NCI-H2107 (cell line): ENCODE data around the gene AAR2.

Experiments
- DNase-seq: peaks from one replicate; lab custom pipeline; 2025; lab: John Stamatoyannopoulos, UW

Gene AAR2

GRCh38 chr20:36235892-36236785 is at the start of gene AAR2:
AAR2 (plus strand) TSS chr20:36236478; CDS start chr20:36239869, 3,391 bp downstream.
- peak; percentile 39 for DNase-seq

DNA sequence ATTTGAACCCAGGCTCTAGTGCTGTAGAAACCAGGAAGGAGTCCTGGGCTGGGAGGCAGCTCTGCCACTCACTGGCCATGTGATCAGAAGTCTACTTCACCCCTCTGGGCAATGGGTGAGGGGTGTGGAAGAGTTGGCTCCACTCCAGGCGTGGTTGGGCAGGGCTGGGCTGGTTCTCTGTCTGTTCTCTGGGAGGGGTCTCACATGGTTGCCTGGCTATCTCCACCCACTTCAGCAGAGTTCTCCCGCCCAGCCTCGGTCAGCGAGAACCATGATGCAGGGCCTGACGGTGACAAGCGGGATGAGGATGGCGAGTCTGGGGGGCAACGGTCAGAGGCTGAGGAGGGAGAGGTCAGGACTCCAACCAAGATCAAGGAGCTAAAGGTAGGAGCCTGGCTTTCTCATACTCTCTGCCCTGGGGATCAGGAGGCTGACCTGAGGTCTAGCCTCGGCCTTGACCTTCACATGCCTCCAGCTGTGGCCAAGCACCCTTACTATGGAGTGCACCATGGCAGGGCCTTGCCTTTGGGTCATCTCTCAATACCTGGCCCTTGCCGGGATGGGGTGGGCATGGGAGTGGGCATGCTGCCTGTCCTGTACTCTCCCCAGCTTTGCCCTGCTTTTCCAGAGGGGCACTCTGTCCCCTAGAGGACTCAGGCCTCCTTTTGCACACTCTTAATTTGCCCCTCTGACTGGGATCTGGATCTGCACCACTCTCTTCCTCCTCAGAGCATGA is 42.1 kb upstream of the AAR2 start:
- DNase-seq = no peak

GRCh38 chr20:36196676-36197075 is 39.6 kb upstream of the AAR2 start:
- no peak for DNase-seq

- no peak for DNase-seq
Observed at GRCh38 chr20:36197271-36197670, 39.0 kb upstream of the AAR2 start.

- DNase-seq = peak; percentile 29
Observed at GRCh38 chr20:36199345-36200257, 36.7 kb upstream of the AAR2 start.

- DNase-seq = no peak
Observed at GRCh38 chr20:36200451-36200850, 35.8 kb upstream of the AAR2 start.

DNA sequence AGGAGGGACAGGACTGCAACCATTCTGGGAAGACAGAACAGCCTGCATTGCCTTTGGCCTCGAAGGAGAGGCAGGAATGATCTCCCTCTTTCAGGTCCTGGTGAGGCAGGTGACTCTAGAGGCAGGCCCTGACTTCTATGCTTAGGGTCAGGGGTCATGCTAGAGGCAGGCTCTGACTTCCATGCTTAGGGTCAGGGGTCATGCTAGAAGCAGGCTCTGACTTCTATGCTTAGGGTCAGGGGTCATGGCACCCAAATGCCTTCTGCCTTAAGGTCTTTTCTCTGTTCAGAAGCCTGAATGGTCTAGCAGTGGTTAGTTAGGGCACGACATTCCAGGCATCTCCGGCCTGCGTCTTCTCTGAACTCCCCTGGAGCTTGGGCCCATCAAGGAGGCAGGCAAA is 35.1 kb upstream of the AAR2 start:
- no peak for DNase-seq

GRCh38 chr20:36202891-36203338 is 33.4 kb upstream of the AAR2 start:
- peak; percentile 22 for DNase-seq

DNA sequence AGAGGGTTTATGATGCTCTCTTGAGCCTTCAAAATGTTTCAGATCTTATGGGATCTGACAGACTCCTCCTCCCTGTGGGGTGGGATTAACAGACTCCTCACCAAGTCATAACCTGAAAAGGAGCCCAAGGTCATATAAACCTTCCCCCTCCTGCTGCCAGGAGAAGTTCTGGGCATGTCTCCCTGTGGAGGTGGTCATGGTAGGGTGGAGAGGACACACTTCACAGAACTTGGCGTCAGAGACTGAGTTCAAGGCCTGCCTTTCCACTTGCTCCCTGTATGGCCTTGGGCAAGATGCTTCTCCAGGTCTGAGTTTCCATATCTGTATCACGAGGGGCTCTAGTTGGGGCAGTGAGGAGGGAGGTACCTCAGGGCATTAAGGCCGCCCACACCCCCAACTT is 32.4 kb upstream of the AAR2 start:
- DNase-seq = no peak

GRCh38 chr20:36205026-36205425 is 31.3 kb upstream of the AAR2 start:
- DNase-seq = no peak

DNA sequence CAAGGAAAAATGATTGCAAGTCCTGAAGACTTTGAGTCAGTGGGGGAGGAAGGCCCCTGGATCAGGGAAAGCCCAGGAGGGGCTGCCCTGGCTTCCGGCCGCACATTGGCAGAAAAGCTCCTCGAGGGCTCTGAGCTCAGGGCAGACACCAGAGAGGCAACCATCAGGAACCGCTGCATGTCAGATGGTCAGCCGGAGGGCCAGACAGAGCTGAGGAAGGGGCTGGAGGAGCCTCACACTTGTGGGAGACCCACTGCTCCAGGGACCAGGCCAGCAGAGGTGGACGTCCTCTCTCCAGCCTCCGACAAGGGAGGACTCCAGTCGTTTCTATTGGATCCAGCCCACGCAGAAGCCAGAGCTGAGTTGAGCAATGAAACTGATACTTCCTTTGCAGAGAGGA is 30.2 kb upstream of the AAR2 start:
- DNase-seq = no peak

- DNase-seq = no peak
Observed at GRCh38 chr20:36206641-36207040, 29.6 kb upstream of the AAR2 start.

- no peak for DNase-seq
Observed at GRCh38 chr20:36207602-36208001, 28.7 kb upstream of the AAR2 start.

GRCh38 chr20:36208257-36208656 is 28.0 kb upstream of the AAR2 start:
- DNase-seq = no peak

DNA sequence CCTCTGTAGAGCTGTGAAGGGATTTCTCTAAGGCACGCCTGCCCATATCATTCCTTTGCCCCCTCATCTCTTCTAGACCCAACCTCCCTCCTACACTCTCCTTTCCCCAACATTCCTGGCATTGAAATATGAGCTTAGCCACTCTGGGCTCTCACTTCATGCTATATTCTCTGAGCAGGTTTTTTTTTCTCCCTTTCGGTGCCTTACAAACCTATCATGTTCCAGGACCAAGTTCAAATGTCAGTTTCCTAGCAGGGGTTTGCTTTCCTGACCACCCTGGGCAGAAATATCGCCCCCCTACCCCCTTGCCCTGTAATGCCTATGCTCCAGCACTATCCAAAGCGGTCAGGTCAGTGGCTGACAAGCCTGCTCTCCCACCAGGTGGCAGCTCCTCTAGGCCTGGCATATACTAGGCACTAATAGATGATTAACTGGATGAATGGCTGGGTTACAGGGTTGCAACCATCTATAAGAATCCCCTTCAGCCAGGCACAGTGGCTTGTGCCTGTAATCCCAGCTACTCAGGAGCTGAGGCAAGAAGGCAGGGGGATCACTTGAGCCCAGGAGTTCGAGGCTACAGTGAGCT is 25.7 kb upstream of the AAR2 start:
- no peak for DNase-seq

DNA sequence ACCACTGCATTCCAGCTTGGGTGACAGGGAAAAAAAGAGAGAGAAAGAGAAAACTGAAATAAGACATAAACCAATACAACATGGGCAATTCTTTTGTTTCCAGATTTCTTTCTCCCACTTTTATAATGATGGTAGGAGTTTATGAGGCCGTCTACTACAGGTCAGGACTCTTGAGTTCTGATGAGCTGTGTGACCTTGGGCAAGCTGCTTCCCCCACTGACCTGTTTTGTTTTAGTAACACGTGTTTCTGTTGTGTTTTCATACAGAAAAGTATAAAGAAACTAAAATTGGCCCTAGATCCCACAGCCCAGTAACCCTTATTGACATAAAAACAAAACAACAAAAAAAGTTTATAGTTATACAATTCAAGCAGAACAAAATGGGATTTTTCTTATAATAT is 22.9 kb upstream of the AAR2 start:
- no peak for DNase-seq

- DNase-seq = no peak
Observed at GRCh38 chr20:36214684-36215256, 21.5 kb upstream of the AAR2 start.

GRCh38 chr20:36215778-36216177 is 20.5 kb upstream of the AAR2 start:
- DNase-seq = no peak

GRCh38 chr20:36216314-36217025 is 19.8 kb upstream of the AAR2 start:
- DNase-seq = no peak

GRCh38 chr20:36217226-36217625 is 19.1 kb upstream of the AAR2 start:
- DNase-seq = no peak
